HepG2 (cell line): ENCODE measurements around the gene TMEM267. TPM values are rescaled to one million over a fixed set of nuclear protein-coding genes. Genes with fewer than 3 reads are reported as not detected.

ENCODE experiments used
- ATAC-seq: fragments of 200-7000 bp; cut with Tn5 transposase; 3 replicates; pipeline ENCODE4 v1.9.1; 2020; ENCODE audit warnings: mild to moderate bottlenecking, moderate library complexity
- BruUV-seq: library from RNA; stranded (reverse); fragments of 400-500 nt; replicated peaks from 2 replicates; lab custom pipeline; 2021; lab: Mats Ljungman, UMichigan
- CTCF ChIA-PET: fragments of 300-600 bp; formaldehyde crosslinking; extraction: SDS; loops from one replicate; lab custom pipeline; 2021; ENCODE audit warnings: low total read pairs, inconsistent platforms, low intra/inter-chr PET ratio; lab: Yijun Ruan, JAX
- POLR2A ChIA-PET: fragments of 350-600 bp; sonication (Branson Sonifier 250); formaldehyde crosslinking; loops from one replicate; lab custom pipeline; 2020; ENCODE audit warnings: antibody characterized with exemption, inconsistent platforms; lab: Yijun Ruan, JAX
- DNase-seq: peaks from one replicate; pipeline ENCODE4 v3.0.0-alpha.2; 2015; ENCODE audit warnings: low spot score
- FAIRE-seq: peaks from 3 replicates; lab custom pipeline; 2011; peaks lifted over from hg19 to GRCh38; lab: Jason Lieb, UNC
- H2AFZ ChIP-seq: one replicate; pipeline ENCODE4 v1.6.1; 2011; ENCODE audit warnings: low read length, inconsistent platforms
- H3K27ac ChIP-seq: fragments of 300-600 bp; 3 replicates; pipeline ENCODE4 v1.8.0; 2011; ENCODE audit warnings: mixed run types, mild to moderate bottlenecking, mixed read lengths, low read length, inconsistent platforms; ENCODE audit not compliant: insufficient read depth; ENCODE audit errors: extremely low read length
- H3K27me3 ChIP-seq, 2 experiments: fragments of 200-600 bp in 1 of 2; 2 replicates in 1 of 2; 3 replicates in 1 of 2; pipeline versions ENCODE4 v1.6.0 to v1.8.0; 2011; ENCODE audit warnings: low read length in 2 of 2, mild to moderate bottlenecking in 2 of 2, moderate library complexity in 2 of 2, inconsistent platforms in 1 of 2; ENCODE audit not compliant: insufficient read depth in 2 of 2, control insufficient read depth in 1 of 2
- H3K36me3 ChIP-seq, 2 experiments: fragments of 200-600 bp in 1 of 2; replicated peaks in 1 of 2; 2 replicates in 1 of 2; 3 replicates in 1 of 2; pipeline versions ENCODE4 v1.5.1 to v1.8.0; 2011; ENCODE audit warnings: low read length in 2 of 2, inconsistent platforms in 1 of 2; ENCODE audit not compliant: insufficient read depth in 2 of 2, control insufficient read depth in 1 of 2
- H3K4me1 ChIP-seq: 2 replicates; pipeline ENCODE4 v1.5.1; 2012; ENCODE audit warnings: low read length, inconsistent platforms; ENCODE audit not compliant: insufficient read depth
- H3K4me2 ChIP-seq: 2 replicates; pipeline ENCODE4 v1.6.0; 2011; ENCODE audit warnings: low read depth, low read length, inconsistent platforms
- H3K4me3 ChIP-seq, 3 experiments: fragments of 200-600 bp in 1 of 3; sonication (generic), shearing (Covaris generic) in 1 of 3; replicated peaks in 1 of 3; 2 replicates each; pipeline ENCODE4 v1.5.1; 2011 to 2016; ENCODE audit warnings: low read length in 3 of 3, inconsistent platforms in 2 of 3, low read depth in 2 of 3, mild to moderate bottlenecking in 2 of 3, control low read depth in 1 of 3, mixed read lengths in 1 of 3; ENCODE audit not compliant: insufficient read depth in 1 of 3
- H3K79me2 ChIP-seq: one replicate; pipeline ENCODE4 v1.6.1; 2011; ENCODE audit warnings: low read length, inconsistent platforms; ENCODE audit not compliant: insufficient read depth
- H3K9ac ChIP-seq: 2 replicates; pipeline ENCODE4 v1.6.0; 2011; ENCODE audit warnings: mild to moderate bottlenecking, low read depth, low read length, inconsistent platforms; ENCODE audit not compliant: insufficient read depth
- H3K9me3 ChIP-seq: 2 replicates; pipeline ENCODE4 v1.5.1; 2012; ENCODE audit warnings: mild to moderate bottlenecking, low read length
- H4K20me1 ChIP-seq: 2 replicates; pipeline ENCODE4 v1.6.0; 2011; ENCODE audit warnings: inconsistent platforms, mild to moderate bottlenecking, low read length, moderate library complexity; ENCODE audit not compliant: insufficient read depth
- ATF7 ChIP-seq, 2 experiments: fragments of 450-650 bp in 1 of 2; sonication (generic) in 1 of 2; formaldehyde crosslinking in 1 of 2; IDR thresholded peaks; 2 replicates each; pipeline versions ENCODE4 v1.4.0 to v1.6.1; 2016 to 2020; ENCODE audit warnings: antibody characterized with exemption in 1 of 2, mild to moderate bottlenecking in 1 of 2, missing genetic modification reagents in 1 of 2
- KAT8 ChIP-seq: IDR thresholded peaks from 2 replicates; pipeline ENCODE4 v1.6.1; 2016; ENCODE audit warnings: missing genetic modification reagents, missing compliant biosample characterization
- KMT2B ChIP-seq: IDR thresholded peaks from 2 replicates; pipeline ENCODE4 v1.6.1; 2016; ENCODE audit warnings: missing genetic modification reagents, missing compliant biosample characterization
- MLLT10 ChIP-seq: sonication (generic); formaldehyde crosslinking; IDR thresholded peaks from 2 replicates; pipeline ENCODE4 v1.4.0; 2020; ENCODE audit warnings: missing genetic modification reagents
- MYC ChIP-seq: sonication (generic); formaldehyde crosslinking; IDR thresholded peaks from 2 replicates; pipeline ENCODE4 v1.9.0; 2021; ENCODE audit warnings: missing genetic modification reagents, borderline replicate concordance
- NFKBIZ ChIP-seq: IDR thresholded peaks from 2 replicates; pipeline ENCODE4 v1.6.1; 2018; ENCODE audit warnings: missing genetic modification reagents, missing compliant biosample characterization
- RARA ChIP-seq: IDR thresholded peaks from 2 replicates; pipeline ENCODE4 v1.6.1; 2016; ENCODE audit warnings: missing genetic modification reagents, missing compliant biosample characterization
- RORA ChIP-seq: sonication (generic); formaldehyde crosslinking; IDR thresholded peaks from 2 replicates; pipeline ENCODE4 v1.5.0; 2020; ENCODE audit warnings: mild to moderate bottlenecking, missing genetic modification reagents, moderate library complexity
- ZBTB7A ChIP-seq: sonication (generic); formaldehyde crosslinking; IDR thresholded peaks from 2 replicates; pipeline ENCODE4 v1.8.0; 2022; ENCODE audit warnings: mild to moderate bottlenecking, missing genetic modification reagents
- ZFAT ChIP-seq: sonication (generic); formaldehyde crosslinking; conservative IDR thresholded peaks from 2 replicates; pipeline ENCODE4 v1.8.1; 2023; ENCODE audit warnings: missing genetic modification reagents, inconsistent platforms
- ZNF335 ChIP-seq: sonication (generic); formaldehyde crosslinking; IDR thresholded peaks from 2 replicates; pipeline ENCODE4 v1.4.0; 2020; ENCODE audit warnings: missing genetic modification reagents
- ZNF550 ChIP-seq: sonication (generic); formaldehyde crosslinking; IDR thresholded peaks from 2 replicates; pipeline ENCODE4 v1.4.0; 2020; ENCODE audit warnings: mild to moderate bottlenecking, missing genetic modification reagents, borderline replicate concordance
- ZSCAN21 ChIP-seq: sonication (generic); formaldehyde crosslinking; IDR thresholded peaks from 2 replicates; pipeline ENCODE4 v1.8.0; 2022; ENCODE audit warnings: mild to moderate bottlenecking, missing genetic modification reagents, moderate library complexity, borderline replicate concordance
- ZSCAN29 ChIP-seq: sonication (generic); formaldehyde crosslinking; conservative IDR thresholded peaks from 2 replicates; pipeline ENCODE4 v1.4.0; 2020; ENCODE audit warnings: mild to moderate bottlenecking, missing genetic modification reagents
- WGBS: methylation state at CpG from one replicate; pipeline ENCODE4 v1.1.6; 2017; ENCODE audit warnings: low lambda C conversion rate; 5-methylcytosine and 5-hydroxymethylcytosine counted together
- in situ Hi-C: cut with HindIII; loops from 2 replicates; pipeline ENCODE4 v1.10.0; 2017; ENCODE audit warnings: low pct_unique_long_range_greater_than_20kb; ENCODE audit not compliant: extremely low pct_ligation_motif_present
- intact Hi-C: fragments of 100-400 bp; cut with micrococcal nuclease; formaldehyde crosslinking; loops from one replicate; pipeline ENCODE4 v1.10.0; 2022; ENCODE audit not compliant: unreplicated experiment
- polyA plus RNA-seq, 8 experiments: library from polyadenylated mRNA; depleted of rRNA in 3 of 8; stranded (reverse) in 7 of 8; unstranded in 1 of 8; fragments of >200 nt; fragmentation: Illumina TruSeq in 4 of 8; extraction: Trizol in 4 of 8; gene quantifications; 2 replicates each; pipeline versions ENCODE4 v1.2.1 to v1.2.3, GENCODE V29; 2011 to 2016; ENCODE audit warnings: low read depth in 4 of 8, missing spikeins in 1 of 8, mixed read lengths in 1 of 8; ENCODE audit not compliant: insufficient read depth in 1 of 8
- total RNA-seq, 5 experiments: library from RNA; depleted of rRNA; stranded (reverse); fragments of >200 nt; fragmentation: Illumina TruSeq; extraction: Trizol; gene quantifications; 2 replicates each; pipeline ENCODE4 v1.2.3, GENCODE V29; 2016; ENCODE audit warnings: low read depth in 1 of 5
- TF ChIP-seq, protein P1 (sequence below): sonication (generic); formaldehyde crosslinking; IDR thresholded peaks from 2 replicates; pipeline ENCODE4 v1.4.0; 2020; ENCODE audit warnings: missing genetic modification reagents

The TMEM267 gene
- total and polyA plus RNA-seq, 2 of the 13 experiments (the other 11 are each of a cell fraction or from before 2014, with no cell fraction given), result 8.9 to 12.6 TPM

DNA sequence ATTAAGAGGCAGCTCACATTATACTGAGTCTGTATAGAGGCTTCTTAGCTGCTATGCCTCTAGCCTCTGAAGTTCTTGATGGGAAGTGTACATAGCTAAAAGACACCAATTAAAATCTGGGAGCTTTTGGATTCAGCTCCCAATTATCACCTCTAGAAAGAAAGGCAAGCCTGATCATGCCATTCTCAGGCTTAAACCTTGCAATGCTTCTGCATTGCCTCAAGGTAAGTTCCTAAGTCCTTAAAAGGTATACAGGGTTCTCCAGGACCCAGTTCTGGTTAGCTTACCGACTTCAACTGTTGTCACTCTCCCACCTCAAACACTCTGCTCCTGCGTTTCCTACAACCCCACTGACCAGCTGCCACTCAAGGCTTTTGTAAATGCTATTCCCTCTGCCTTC, 54.0 kb downstream of the TMEM267 start:
- no peaks in the 10 kb centered on the region for H3K79me2 ChIP-seq
- peaks cover 74% of the 10 kb centered on the region for H3K4me1 ChIP-seq
- H3K4me3 ChIP-seq, result no peak overlapping the region
- TF ChIP-seq MYC, result no peak
- TF ChIP-seq MLLT10 (CRISPR knock-in tag), result no peak
- TF ChIP-seq ZBTB7A (CRISPR knock-in tag), result no peak
- no peak for TF ChIP-seq RORA
- TF ChIP-seq ZFAT (CRISPR knock-in tag), result no peak
- TF ChIP-seq NFKBIZ (CRISPR knock-in tag), result no peak
- no peak for TF ChIP-seq ZSCAN21 (CRISPR knock-in tag)
- TF ChIP-seq ZNF550 (CRISPR knock-in tag), result no peak
- no peak for TF ChIP-seq ZSCAN29
- no peak for TF ChIP-seq ATF7 (IDR thresholded peaks at IDR 0.05)
- no peak for TF ChIP-seq ATF7 (CRISPR knock-in tag; IDR thresholded peaks at IDR 0.05)
- no peak for FAIRE-seq
- no peaks in the 10 kb centered on the region for H4K20me1 ChIP-seq
- BruUV-seq, result no TSS peak
- no peak overlapping the region for H3K27ac ChIP-seq
- no peak for ATAC-seq
- WGBS, result 96% methylated on average over 2 of the region's 2 CpGs
- H2AFZ ChIP-seq, result no peak overlapping the region
- no peaks in the 10 kb centered on the region for H3K27me3 ChIP-seq
- POLR2A ChIA-PET, result interaction anchor here (1.1 to 1.9 kb wide), 2 partner anchors 9 to 54 kb away, joined by 3 to 4 read pairs; partner anchors contain the start of gene TMEM267
- no peak for DNase-seq
- H3K9ac ChIP-seq, result no peak overlapping the region
- H3K9me3 ChIP-seq, result no peaks in the 10 kb centered on the region
- intact Hi-C loops, result no loop called here
- no peak overlapping the region for H3K4me2 ChIP-seq
- in situ Hi-C loops, result no loop called here
- CTCF ChIA-PET, result no interaction called here
- no peaks in the 10 kb centered on the region for H3K36me3 ChIP-seq

DNA sequence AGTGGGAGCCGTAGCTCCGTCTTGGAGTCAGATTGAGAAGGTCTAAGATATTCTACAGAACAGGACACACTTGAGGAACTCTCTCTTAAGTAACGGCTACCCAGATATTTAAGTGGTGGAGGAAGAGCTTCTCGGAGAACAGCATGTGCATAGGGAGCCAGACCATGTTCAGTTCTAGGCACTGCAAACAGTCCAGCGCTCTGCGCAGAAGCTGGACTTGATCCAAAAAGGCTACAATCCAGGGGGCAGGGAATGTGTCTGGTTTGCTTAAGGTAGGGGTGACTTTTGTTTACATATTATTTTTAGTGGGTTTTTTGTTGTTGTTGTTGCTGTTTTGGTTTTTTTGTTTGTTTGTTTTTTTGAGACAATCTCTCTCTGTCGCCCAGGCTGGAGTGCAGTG, 54.6 kb downstream of the TMEM267 start:
- Histone ChIP-seq H2AFZ (no peak overlapping the region), H3K4me1 (peaks cover 73% of the 10 kb centered on the region), H3K9ac (no peak overlapping the region), H3K4me3 (no peak overlapping the region), H3K27ac (no peak overlapping the region), H3K4me2 (no peak overlapping the region), H3K9me3 (no peaks in the 10 kb centered on the region), H4K20me1 (no peaks in the 10 kb centered on the region), H3K36me3 (no peaks in the 10 kb centered on the region), H3K27me3 (no peaks in the 10 kb centered on the region), H3K79me2 (no peaks in the 10 kb centered on the region)
- in situ Hi-C loops (no loop called here), intact Hi-C loops (no loop called here)
- POLR2A ChIA-PET, result interaction anchor here (1.1 to 1.9 kb wide), 2 partner anchors 9 to 55 kb away, joined by 3 to 4 read pairs; partner anchors contain the start of gene TMEM267
- no TSS peak for BruUV-seq
- 92% methylated on average over 7 of the region's 7 CpGs for WGBS
- DNase-seq (no peak), FAIRE-seq (no peak), ATAC-seq (no peak)
- CTCF ChIA-PET, result no interaction called here
- TF ChIP-seq ZNF335, result no peak
- TF ChIP-seq, protein P1, sequence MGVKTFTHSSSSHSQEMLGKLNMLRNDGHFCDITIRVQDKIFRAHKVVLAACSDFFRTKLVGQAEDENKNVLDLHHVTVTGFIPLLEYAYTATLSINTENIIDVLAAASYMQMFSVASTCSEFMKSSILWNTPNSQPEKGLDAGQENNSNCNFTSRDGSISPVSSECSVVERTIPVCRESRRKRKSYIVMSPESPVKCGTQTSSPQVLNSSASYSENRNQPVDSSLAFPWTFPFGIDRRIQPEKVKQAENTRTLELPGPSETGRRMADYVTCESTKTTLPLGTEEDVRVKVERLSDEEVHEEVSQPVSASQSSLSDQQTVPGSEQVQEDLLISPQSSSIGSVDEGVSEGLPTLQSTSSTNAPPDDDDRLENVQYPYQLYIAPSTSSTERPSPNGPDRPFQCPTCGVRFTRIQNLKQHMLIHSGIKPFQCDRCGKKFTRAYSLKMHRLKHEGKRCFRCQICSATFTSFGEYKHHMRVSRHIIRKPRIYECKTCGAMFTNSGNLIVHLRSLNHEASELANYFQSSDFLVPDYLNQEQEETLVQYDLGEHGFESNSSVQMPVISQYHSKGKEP (CRISPR knock-in tag), result no peak
- TF ChIP-seq RARA, result no peak
- TF ChIP-seq KAT8 (CRISPR knock-in tag), result no peak
- TF ChIP-seq KMT2B (CRISPR knock-in tag), result no peak
